Measurements from ENCODE around the gene ZEB2. TPM values are rescaled to one million over a fixed set of nuclear protein-coding genes. Genes with fewer than 3 reads are reported as not detected.

Gene ZEB2
- total and polyA plus RNA-seq, 2 of the 13 experiments (the other 11 are each of a cell fraction or from before 2014, with no cell fraction given): 0.07 TPM; not detected in 1

DNA sequence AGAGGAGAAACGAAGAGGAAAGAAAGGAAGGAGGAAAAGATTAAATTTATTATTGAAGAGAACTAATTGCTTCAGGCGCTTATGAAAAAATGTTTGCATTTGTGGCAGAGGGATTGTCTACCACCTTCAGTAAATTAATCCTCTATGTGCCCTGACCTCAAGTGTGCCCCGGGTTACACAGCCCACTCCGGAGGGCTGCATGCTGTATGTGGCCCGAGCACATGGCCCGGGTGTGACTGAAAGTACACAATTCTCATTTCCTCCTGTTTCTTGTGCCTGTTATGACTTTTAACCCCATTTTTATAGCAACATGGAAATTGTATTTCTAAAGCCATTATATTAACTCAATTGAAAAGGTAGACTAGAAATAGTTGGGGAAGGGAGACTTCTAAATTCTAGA lies 38.8 kb downstream of the ZEB2 start:
- Histone ChIP-seq H3K4me2 (ENCODE audit: low read depth, low read length) (no peak overlapping the region), H3K9ac (ENCODE audit: insufficient read depth, low read depth, low read length) (no peak overlapping the region), H3K36me3 (replicated peaks in 1 of 2; ENCODE audit: control insufficient read depth in 1 of 2, insufficient read depth in 2 of 2, low read length in 2 of 2) (no peaks in the 10 kb centered on the region), H3K9me3 (ENCODE audit: low read length) (no peaks in the 10 kb centered on the region), H3K4me3 (replicated peaks in 1 of 3; ENCODE audit: insufficient read depth in 1 of 3, low read depth in 2 of 3, low read length in 3 of 3) (no peak overlapping the region), H2AFZ (ENCODE audit: low read length) (no peak overlapping the region), H4K20me1 (ENCODE audit: insufficient read depth, low read length) (no peaks in the 10 kb centered on the region), H3K4me1 (ENCODE audit: insufficient read depth, low read length) (no peaks in the 10 kb centered on the region), H3K27ac (ENCODE audit: extremely low read length, insufficient read depth, low read length) (no peak overlapping the region), H3K27me3 (ENCODE audit: control insufficient read depth in 1 of 2, insufficient read depth in 2 of 2, low read length in 2 of 2) (peaks cover 0 to 5% of the 10 kb centered on the region in 2 experiments; a peak in 1 of 5 replicates), H3K79me2 (ENCODE audit: insufficient read depth, low read length) (no peaks in the 10 kb centered on the region)
- TF ChIP-seq ZNF619 (CRISPR knock-in tag; IDR thresholded peaks at IDR 0.05) (no peak), CREB1 (IDR thresholded peaks at IDR 0.05) (no peak), CREB1 (CRISPR knock-in tag; IDR thresholded peaks at IDR 0.05) (no peak), REPIN1 (CRISPR knock-in tag; IDR thresholded peaks at IDR 0.05; ENCODE audit: borderline replicate concordance, low read depth) (no peak), FOXA3 (CRISPR knock-in tag; IDR thresholded peaks at IDR 0.05) (no peak), HNF4A (CRISPR knock-in tag; IDR thresholded peaks at IDR 0.05) (no peak), FOXM1 (CRISPR knock-in tag; IDR thresholded peaks at IDR 0.05) (no peak), STAG1 (CRISPR knock-in tag; IDR thresholded peaks at IDR 0.05) (no peak), CENPX (CRISPR knock-in tag; IDR thresholded peaks at IDR 0.05) (no peak), KAT2B (IDR thresholded peaks at IDR 0.05; ENCODE audit: borderline replicate concordance, low read depth, low read length) (no peak)
- TF ChIP-seq, protein P1, sequence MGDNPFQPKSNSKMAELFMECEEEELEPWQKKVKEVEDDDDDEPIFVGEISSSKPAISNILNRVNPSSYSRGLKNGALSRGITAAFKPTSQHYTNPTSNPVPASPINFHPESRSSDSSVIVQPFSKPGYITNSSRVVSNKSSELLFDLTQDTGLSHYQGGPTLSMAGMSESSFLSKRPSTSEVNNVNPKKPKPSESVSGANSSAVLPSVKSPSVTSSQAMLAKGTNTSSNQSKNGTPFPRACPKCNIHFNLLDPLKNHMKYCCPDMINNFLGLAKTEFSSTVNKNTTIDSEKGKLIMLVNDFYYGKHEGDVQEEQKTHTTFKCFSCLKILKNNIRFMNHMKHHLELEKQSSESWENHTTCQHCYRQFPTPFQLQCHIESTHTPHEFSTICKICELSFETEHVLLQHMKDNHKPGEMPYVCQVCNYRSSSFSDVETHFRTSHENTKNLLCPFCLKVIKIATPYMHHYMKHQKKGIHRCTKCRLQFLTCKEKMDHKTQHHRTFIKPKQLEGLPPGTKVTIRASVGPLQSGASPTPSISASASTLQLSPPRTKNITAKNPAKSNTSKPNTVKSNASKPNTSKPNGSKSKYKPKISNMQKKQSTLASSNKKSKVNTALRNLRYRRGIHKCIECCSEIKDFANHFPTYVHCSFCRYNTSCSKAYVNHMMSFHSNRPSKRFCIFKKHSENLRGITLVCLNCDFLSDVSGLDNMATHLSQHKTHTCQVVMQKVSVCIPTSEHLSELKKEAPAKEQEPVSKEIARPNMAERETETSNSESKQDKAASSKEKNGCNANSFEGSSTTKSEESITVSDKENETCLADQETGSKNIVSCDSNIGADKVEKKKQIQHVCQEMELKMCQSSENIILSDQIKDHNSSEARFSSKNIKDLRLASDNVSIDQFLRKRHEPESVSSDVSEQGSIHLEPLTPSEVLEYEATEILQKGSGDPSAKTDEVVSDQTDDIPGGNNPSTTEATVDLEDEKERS (CRISPR knock-in tag; IDR thresholded peaks at IDR 0.05): no peak
- TF ChIP-seq, protein P2, sequence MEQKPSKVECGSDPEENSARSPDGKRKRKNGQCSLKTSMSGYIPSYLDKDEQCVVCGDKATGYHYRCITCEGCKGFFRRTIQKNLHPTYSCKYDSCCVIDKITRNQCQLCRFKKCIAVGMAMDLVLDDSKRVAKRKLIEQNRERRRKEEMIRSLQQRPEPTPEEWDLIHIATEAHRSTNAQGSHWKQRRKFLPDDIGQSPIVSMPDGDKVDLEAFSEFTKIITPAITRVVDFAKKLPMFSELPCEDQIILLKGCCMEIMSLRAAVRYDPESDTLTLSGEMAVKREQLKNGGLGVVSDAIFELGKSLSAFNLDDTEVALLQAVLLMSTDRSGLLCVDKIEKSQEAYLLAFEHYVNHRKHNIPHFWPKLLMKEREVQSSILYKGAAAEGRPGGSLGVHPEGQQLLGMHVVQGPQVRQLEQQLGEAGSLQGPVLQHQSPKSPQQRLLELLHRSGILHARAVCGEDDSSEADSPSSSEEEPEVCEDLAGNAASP (CRISPR knock-in tag; IDR thresholded peaks at IDR 0.05; ENCODE audit: borderline replicate concordance): no peak
- no peak for ATAC-seq
- WGBS (ENCODE audit: low lambda C conversion rate): 7% methylated on average over 6 of the region's 6 CpGs
- in situ Hi-C loops (cut with HindIII; ENCODE audit: extremely low pct_ligation_motif_present, low pct_unique_long_range_greater_than_20kb) (no loop called here), intact Hi-C loops (cut with micrococcal nuclease; ENCODE audit: unreplicated experiment) (no loop called here)
- POLR2A ChIA-PET: no interaction called here
- CTCF ChIA-PET (ENCODE audit: low intra/inter-chr PET ratio, low total read pairs): no interaction called here
- no TSS peak for BruUV-seq (replicated peaks)
- FAIRE-seq: no peak
- no peak for DNase-seq (ENCODE audit: low spot score)

Measured in HepG2 (cell line).